GM12873 (cell line): ENCODE results near the gene SIRPB2.

Experiments used
- CTCF ChIP-seq: IDR thresholded peaks from 2 replicates; pipeline ENCODE4 v1.5.1; 2012; ENCODE audit warnings: low read depth, mild to moderate bottlenecking, moderate library complexity, low read length, control low read depth; ENCODE audit not compliant: insufficient read depth; ENCODE audit errors: missing control alignments

The SIRPB2 gene

GRCh38 chr20:1533059-1533458 lies 41.8 kb upstream of the SIRPB2 start:
- TF ChIP-seq CTCF = no peak

- no peak for TF ChIP-seq CTCF
Observed at GRCh38 chr20:1528811-1529210, 37.6 kb upstream of the SIRPB2 start.

GRCh38 chr20:1527923-1528322 lies 36.7 kb upstream of the SIRPB2 start:
- no peak for TF ChIP-seq CTCF

GRCh38 chr20:1526896-1527295 lies 35.7 kb upstream of the SIRPB2 start:
- no peak for TF ChIP-seq CTCF

- no peak for TF ChIP-seq CTCF
Observed at GRCh38 chr20:1526310-1526709, 35.1 kb upstream of the SIRPB2 start.

GRCh38 chr20:1524004-1524403 lies 32.8 kb upstream of the SIRPB2 start:
- no peak for TF ChIP-seq CTCF

- TF ChIP-seq CTCF = no peak
Observed at GRCh38 chr20:1517010-1517409, 25.8 kb upstream of the SIRPB2 start.
